Measurements from ENCODE around the gene PPM1D. TPM values are rescaled to one million over a fixed set of nuclear protein-coding genes. Genes with fewer than 3 reads are reported as not detected.

PPM1D gene
- total and polyA plus RNA-seq, 2 of the 13 experiments (the other 11 are each of a cell fraction or from before 2014, with no cell fraction given), result 8.0 to 26.2 TPM

- TF ChIP-seq TRIM22 (IDR thresholded peaks at IDR 0.05) (no peak), ZNF557 (CRISPR knock-in tag; IDR thresholded peaks at IDR 0.05) (no peak), TBX2 (CRISPR knock-in tag; IDR thresholded peaks at IDR 0.05; ENCODE audit: borderline replicate concordance) (peak; percentile 30; the same call in 1 of the 2 replicates), ZSCAN22 (CRISPR knock-in tag; IDR thresholded peaks at IDR 0.05) (peak; percentile 25; the same call in 1 of the 2 replicates), ZNF724P (CRISPR knock-in tag; IDR thresholded peaks at IDR 0.05; ENCODE audit: borderline replicate concordance) (no peak), EP300 (IDR thresholded peaks at IDR 0.05; ENCODE audit: low read depth in 2 of 2, low read length in 2 of 2) (peak; percentile 40 to 68; a peak in 2 of 4 replicates), EP300 (CRISPR knock-in tag; IDR thresholded peaks at IDR 0.05; ENCODE audit: borderline replicate concordance) (no peak; the same call in none of the 2 replicates), FOXA1 (IDR thresholded peaks at IDR 0.05) (no peak), FOXA1 (CRISPR knock-in tag; IDR thresholded peaks at IDR 0.05) (no peak; the same call in 1 of the 2 replicates), MAFG (CRISPR knock-in tag; IDR thresholded peaks at IDR 0.05) (no peak), CHD2 (IDR thresholded peaks at IDR 0.05; ENCODE audit: low read depth, low read length) (peak; percentile 62; the same call in 1 of the 2 replicates), ZMYM4 (CRISPR knock-in tag; IDR thresholded peaks at IDR 0.05) (peak; percentile 81), REPIN1 (CRISPR knock-in tag; IDR thresholded peaks at IDR 0.05; ENCODE audit: borderline replicate concordance, low read depth) (peak; percentile 74), GZF1 (CRISPR knock-in tag; IDR thresholded peaks at IDR 0.05) (0 out of 2 replicates have a peak, but pooled peaks have one; percentile 36), ESRRA (CRISPR knock-in tag; IDR thresholded peaks at IDR 0.05; ENCODE audit: low read depth) (peak; percentile 69; the same call in 1 of the 2 replicates), ZNF512 (CRISPR knock-in tag; IDR thresholded peaks at IDR 0.05) (0 out of 2 replicates have a peak, but pooled peaks have one; percentile 56), CEBPG (CRISPR knock-in tag; IDR thresholded peaks at IDR 0.05) (peak; percentile 82), ZEB1 (IDR thresholded peaks at IDR 0.05; ENCODE audit: insufficient replicate concordance, low read depth) (peak; percentile 74), ZNF446 (CRISPR knock-in tag; IDR thresholded peaks at IDR 0.05) (0 out of 2 replicates have a peak, but pooled peaks have one; percentile 45), TFDP1 (CRISPR knock-in tag; IDR thresholded peaks at IDR 0.05; ENCODE audit: borderline replicate concordance) (peak; percentile 15; the same call in 1 of the 2 replicates), FOXJ3 (CRISPR knock-in tag; IDR thresholded peaks at IDR 0.05; ENCODE audit: borderline replicate concordance) (peak; percentile 35; the same call in 1 of the 2 replicates), KDM6A (CRISPR knock-in tag; IDR thresholded peaks at IDR 0.05; ENCODE audit: low read depth) (no peak; the same call in 1 of the 2 replicates), IRF1 (CRISPR knock-in tag; IDR thresholded peaks at IDR 0.05; ENCODE audit: low read depth) (0 out of 2 replicates have a peak, but pooled peaks have one; percentile 60)
These were observed 39.8 kb upstream of the PPM1D start (continued) for GRCh38 chr17:60559995-60560859.

Data from HepG2 (cell line).